GM19324 (cell line): ENCODE measurements around the gene C6orf47.
A peak's percentile ranks its signal among the peaks of the same experiment; 100 is the strongest.

Experiments
- ATAC-seq: cut with Tn5 transposase; IDR thresholded peaks from one replicate; pipeline ENCODE4 v1.9.1; 2021; ENCODE audit warnings: mild to moderate bottlenecking, moderate library complexity; ENCODE audit not compliant: unreplicated experiment, low FRiP score

Gene C6orf47

GRCh38 chr6:31687860-31688693, 27.5 kb upstream of the C6orf47 start:
- ATAC-seq = no peak

GRCh38 chr6:31687321-31687720, 26.7 kb upstream of the C6orf47 start:
- ATAC-seq = no peak

- ATAC-seq = no peak
These were observed 25.9 kb upstream of the C6orf47 start for GRCh38 chr6:31686483-31686882.

GRCh38 chr6:31683591-31683990, 23.0 kb upstream of the C6orf47 start:
- ATAC-seq = no peak

GRCh38 chr6:31681135-31681671, 20.6 kb upstream of the C6orf47 start:
- ATAC-seq = no peak

GRCh38 chr6:31680226-31681134, 19.9 kb upstream of the C6orf47 start, which contains the start of gene LY6G5C:
TSS of gene LY6G5C (minus strand) at chr6:31681067. CDS start at chr6:31680373, 694 bp downstream.
- ATAC-seq = no peak

GRCh38 chr6:31677955-31678354, 17.4 kb upstream of the C6orf47 start:
- ATAC-seq = no peak

GRCh38 chr6:31676904-31677303, 16.3 kb upstream of the C6orf47 start:
- ATAC-seq = no peak

GRCh38 chr6:31676322-31676903, 15.8 kb upstream of the C6orf47 start:
- ATAC-seq = no peak

- ATAC-seq = no peak
These were observed 9.1 kb upstream of the C6orf47 start, which contains the start of gene LY6G5B for GRCh38 chr6:31669676-31670075. TSS of gene LY6G5B (plus strand) at chr6:31669976. CDS start at chr6:31670951, 975 bp downstream.

GRCh38 chr6:31666337-31666965, 5.9 kb upstream of the C6orf47 start:
- no peak for ATAC-seq

GRCh38 chr6:31665501-31666336, 5.1 kb upstream of the C6orf47 start, which contains the start of gene CSNK2B:
TSS of gene CSNK2B (plus strand) at chr6:31666080. CDS start at chr6:31666832, 752 bp downstream.
- ATAC-seq = peak; percentile 85

- ATAC-seq = peak; percentile 28
These were observed 4.4 kb upstream of the C6orf47 start, which contains the start of gene GPANK1 for GRCh38 chr6:31664790-31665500. TSS of gene GPANK1 (minus strand) at chr6:31664997. CDS start at chr6:31664478, 519 bp downstream.

GRCh38 chr6:31663961-31664789, 3.6 kb upstream of the C6orf47 start:
- no peak for ATAC-seq

- ATAC-seq = no peak
These were observed 2.8 kb upstream of the C6orf47 start for GRCh38 chr6:31663126-31663960.

- no peak for ATAC-seq
These were observed 1.6 kb upstream of the C6orf47 start for GRCh38 chr6:31662124-31662723.
